Sigmoid colon (tissue), 7 donors: ENCODE data around the gene REX1BD. TPM values are rescaled to one million over a fixed set of nuclear protein-coding genes. Genes with fewer than 3 reads are reported as not detected.

ENCODE experiments used
- DNase-seq: peaks from one replicate; pipeline ENCODE4 v3.0.0-alpha.2; 2019
- H3K27ac ChIP-seq, 4 donors: fragments of 200-600 bp; sonication (generic); one replicate each; pipeline ENCODE4 v1.5.1; 2016 to 2019; ENCODE audit warnings: mild to moderate bottlenecking in 1 of 4
- H3K27me3 ChIP-seq, 3 donors: fragments of 200-600 bp; sonication (generic); one replicate each; pipeline ENCODE4 v1.5.1; 2019; ENCODE audit warnings: mild to moderate bottlenecking in 1 of 3
- H3K36me3 ChIP-seq, 4 donors: fragments of 200-600 bp; sonication (generic); one replicate each; pipeline ENCODE4 v1.5.1; 2016 to 2019
- H3K4me1 ChIP-seq, 4 donors: fragments of 200-600 bp; sonication (generic); one replicate each; pipeline ENCODE4 v1.5.1; 2017 to 2019
- H3K4me3 ChIP-seq, 4 donors: fragments of 200-600 bp; sonication (generic); one replicate each; pipeline ENCODE4 v1.5.1; 2017 to 2019; ENCODE audit warnings: mild to moderate bottlenecking in 2 of 4, moderate library complexity in 1 of 4
- H3K9me3 ChIP-seq, 4 donors: fragments of 200-600 bp in 3 of 4; sonication (generic) in 3 of 4; one replicate each; pipeline versions ENCODE4 v1.5.1 to v1.6.1; 2013 to 2019
- CTCF ChIP-seq, 4 experiments: fragments of 450-650 bp in 3 of 4; fragments of 200-600 bp in 1 of 4; IDR thresholded peaks; one replicate each; pipeline ENCODE4 v1.5.1; 2016 to 2019; ENCODE audit warnings: antibody characterized with exemption in 4 of 4, mild to moderate bottlenecking in 3 of 4, moderate library complexity in 2 of 4
- EP300 ChIP-seq, 4 donors: sonication (generic); formaldehyde crosslinking; IDR thresholded peaks; one replicate each; pipeline ENCODE4 v1.6.1; 2017; ENCODE audit warnings: antibody characterized with exemption in 4 of 4
- POLR2A ChIP-seq, 2 donors: fragments of 450-650 bp; IDR thresholded peaks; one replicate each; pipeline ENCODE4 v1.6.1; 2016; ENCODE audit warnings: antibody characterized with exemption in 2 of 2, mild to moderate bottlenecking in 2 of 2, moderate library complexity in 2 of 2
- POLR2AphosphoS5 ChIP-seq, 4 donors: sonication (generic); formaldehyde crosslinking; IDR thresholded peaks; one replicate each; pipeline ENCODE4 v1.6.1; 2017; ENCODE audit warnings: antibody characterized with exemption in 4 of 4
- WGBS, 2 donors: extraction: QIAGEN DNeasy Blood & Tissue Kit; methylation state at CpG; one replicate each; pipeline ENCODE4 v1.1.7; 2013; 5-methylcytosine and 5-hydroxymethylcytosine counted together
- intact Hi-C: fragments of 100-400 bp; cut with DNase I; formaldehyde crosslinking; loops from one replicate; pipeline ENCODE4 v1.15.1; 2023
- polyA plus RNA-seq, 3 donors: library from polyadenylated mRNA; stranded (reverse); fragments of 200-250 nt; gene quantifications; one replicate each; pipeline ENCODE4 v1.2.3, GENCODE V29; 2013
- total RNA-seq, 4 donors: library from RNA; depleted of rRNA; stranded (reverse); fragments of >200 nt; gene quantifications; one replicate each; pipeline ENCODE4 v1.1.0, GENCODE V29; 2016
- donor health status: healthy with polysubstance abuse.
- donor health status: Bipolar disorder and iron deficiency.
- donor health status: healthy.

The REX1BD gene
- total and polyA plus RNA-seq, 7 donors, result 40.5 to 101 (median 76.7) TPM

GRCh38 chr19:18566953-18567352 is 21.6 kb upstream of the REX1BD start:
- H3K27me3 ChIP-seq, result no peaks in the 10 kb centered on the region
- no peak overlapping the region for H3K4me3 ChIP-seq
- intact Hi-C loops, result no loop called here
- 95 to 96% methylated on average over 8 of the region's 8 CpGs for WGBS, 2 donors
- no peak for TF ChIP-seq POLR2A (IDR thresholded peaks at IDR 0.05)
- TF ChIP-seq CTCF (IDR thresholded peaks at IDR 0.05), result no peak
- no peak for TF ChIP-seq POLR2AphosphoS5 (IDR thresholded peaks at IDR 0.05)
- no peak for TF ChIP-seq EP300 (IDR thresholded peaks at IDR 0.05)
- H3K4me1 ChIP-seq, result peaks cover 0 to 7% (median 5%) of the 10 kb centered on the region in 4 donors
- DNase-seq, result no peak
- H3K9me3 ChIP-seq, result no peaks in the 10 kb centered on the region
- peaks cover 26 to 77% (median 55%) of the 10 kb centered on the region in 4 donors for H3K36me3 ChIP-seq
- no peak overlapping the region for H3K27ac ChIP-seq

- no peak overlapping the region for H3K27ac ChIP-seq
Measured at GRCh38 chr19:18568367-18568766, 20.2 kb upstream of the REX1BD start.

GRCh38 chr19:18571564-18572344 is 16.8 kb upstream of the REX1BD start, which contains the start of gene UBA52:
UBA52 (plus strand) TSS chr19:18571857; CDS start chr19:18573301, 1,444 bp downstream.
- WGBS, 2 donors, result 0% methylated on average over 75 of the region's 75 CpGs
- intact Hi-C loops, result loop anchor here (5.0 kb wide), 2 partner anchors 49 to 119 kb away; partner anchors contain the start of gene ELL
- peak; percentile 87 to 91 for TF ChIP-seq POLR2A (IDR thresholded peaks at IDR 0.05)
- TF ChIP-seq POLR2AphosphoS5 (IDR thresholded peaks at IDR 0.05), result peak; percentile 92 to 98 (median 94)
- no peak for TF ChIP-seq CTCF (IDR thresholded peaks at IDR 0.05)
- peak in 2 of 4 donors; percentile 17 to 85 for TF ChIP-seq EP300 (IDR thresholded peaks at IDR 0.05)
- peak within 1 kb of the TSS; percentile 67 to 99 (median 92) for H3K4me3 ChIP-seq
- peaks cover 0 to 25% (median 22%) of the 10 kb centered on the region in 4 donors for H3K4me1 ChIP-seq
- DNase-seq, result peak; percentile 99
- no peaks in the 10 kb centered on the region for H3K27me3 ChIP-seq
- peak within 1 kb of the TSS; percentile 88 to 96 (median 94) for H3K27ac ChIP-seq
- peaks cover 30 to 66% (median 54%) of the 10 kb centered on the region in 4 donors for H3K36me3 ChIP-seq
- H3K9me3 ChIP-seq, result no peaks in the 10 kb centered on the region

More at GRCh38 chr19:18568367-18568766, 20.2 kb upstream of the REX1BD start:
- no peaks in the 10 kb centered on the region for H3K9me3 ChIP-seq
- DNase-seq, result no peak
- no peak overlapping the region for H3K4me3 ChIP-seq
- H3K27me3 ChIP-seq, result no peaks in the 10 kb centered on the region
- intact Hi-C loops, result no loop called here
- TF ChIP-seq POLR2AphosphoS5 (IDR thresholded peaks at IDR 0.05) (no peak), EP300 (IDR thresholded peaks at IDR 0.05) (no peak), CTCF (IDR thresholded peaks at IDR 0.05) (no peak), POLR2A (IDR thresholded peaks at IDR 0.05) (no peak)
- WGBS, 2 donors, result 95 to 96% methylated on average over 15 of the region's 15 CpGs
- H3K4me1 ChIP-seq, result peaks cover 0 to 21% (median 18%) of the 10 kb centered on the region in 4 donors
- peaks cover 27 to 66% (median 49%) of the 10 kb centered on the region in 4 donors for H3K36me3 ChIP-seq

- Histone ChIP-seq H3K9me3 (no peaks in the 10 kb centered on the region), H3K36me3 (peaks cover 19 to 51% (median 33%) of the 10 kb centered on the region in 4 donors), H3K4me1 (peaks cover 0 to 25% (median 22%) of the 10 kb centered on the region in 4 donors), H3K27ac (no peak overlapping the region), H3K4me3 (no peak overlapping the region), H3K27me3 (no peaks in the 10 kb centered on the region)
- 93 to 97% methylated on average over 18 of the region's 18 CpGs for WGBS, 2 donors
- TF ChIP-seq CTCF (IDR thresholded peaks at IDR 0.05) (no peak), POLR2A (IDR thresholded peaks at IDR 0.05) (no peak), EP300 (IDR thresholded peaks at IDR 0.05) (no peak), POLR2AphosphoS5 (IDR thresholded peaks at IDR 0.05) (no peak)
- intact Hi-C loops, result loop anchor here (5.0 kb wide), 2 partner anchors 52 to 122 kb away; partner anchors contain the start of gene ELL
- DNase-seq, result no peak
Measured at GRCh38 chr19:18574691-18575291, 13.8 kb upstream of the REX1BD start.
